ENCODE data around the gene COL4A2. TPM values are rescaled to one million over a fixed set of nuclear protein-coding genes. Genes with fewer than 3 reads are reported as not detected.

Gene COL4A2
- polyA plus RNA-seq, 1 donor (not counting 4 experiments of a cell fraction or from before 2014, with no cell fraction given): 30.7 TPM

DNA sequence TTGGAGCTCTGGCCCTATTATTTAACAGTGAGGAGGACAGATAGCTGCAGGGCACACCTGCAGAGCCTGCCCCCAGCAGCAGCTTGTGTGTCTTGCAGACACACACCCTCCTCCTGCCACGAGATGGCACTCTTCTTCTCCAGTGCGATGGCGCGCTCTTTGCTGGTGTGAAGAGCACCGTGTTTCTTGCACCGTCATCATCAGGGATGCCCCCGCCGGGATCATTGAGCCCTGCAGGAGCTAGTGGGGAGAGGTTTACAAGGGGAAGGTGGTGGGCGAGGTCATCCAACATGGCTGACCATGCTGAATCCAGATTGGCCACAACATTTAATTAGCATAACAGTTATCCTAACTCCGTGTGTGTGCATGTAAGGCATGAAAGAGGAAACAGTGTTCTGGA, 148.9 kb downstream of the COL4A2 start:
- Histone ChIP-seq H3K4me1 (ENCODE audit: control insufficient read depth, extremely low read depth, insufficient read depth, low read length) (peaks cover 4% of the 10 kb centered on the region), H4K20me1 (ENCODE audit: control insufficient read depth, extremely low read depth, insufficient read depth, low read length) (peaks cover 4% of the 10 kb centered on the region), H3K27me3 (ENCODE audit: control insufficient read depth, extremely low read depth, insufficient read depth, low read length) (no peaks in the 10 kb centered on the region), H3K79me2 (ENCODE audit: control insufficient read depth, insufficient read depth, low read length) (no peaks in the 10 kb centered on the region), H3K9me3 (ENCODE audit: control insufficient read depth, low read depth, low read length) (no peaks in the 10 kb centered on the region), H3K27ac (ENCODE audit: control insufficient read depth, insufficient read depth, low read length) (peak overlapping the region; percentile 7), H3K9ac (ENCODE audit: control insufficient read depth, extremely low read depth, insufficient read depth, low read length) (no peak overlapping the region), H2AFZ (ENCODE audit: control insufficient read depth, low read length) (peak overlapping the region; percentile 39), H3K9me1 (ENCODE audit: control insufficient read depth, extremely low read depth, insufficient read depth, low read length) (no peaks in the 10 kb centered on the region), H3K4me3 (ENCODE audit: control insufficient read depth in 2 of 3, extremely low read depth in 1 of 3, insufficient read depth in 2 of 3, low read depth in 1 of 3, low read length in 3 of 3) (no peak overlapping the region), H3K4me2 (ENCODE audit: control insufficient read depth, extremely low read depth, insufficient read depth, low read depth, low read length) (peak overlapping the region; percentile 55), H3K36me3 (ENCODE audit: control insufficient read depth in 2 of 2, extremely low read depth in 1 of 2, insufficient read depth in 2 of 2, low read length in 2 of 2) (peaks cover 0 to 11% of the 10 kb centered on the region in 2 experiments)
- FAIRE-seq (peak; percentile 86), DNase-seq (ENCODE audit: low read depth, low spot score) (peak; percentile 32)
- TF ChIP-seq EZH2 (IDR thresholded peaks at IDR 0.05; ENCODE audit: low read length) (no peak), CTCF (optimal IDR thresholded peaks at IDR 0.05 in 1 of 3, IDR thresholded peaks at IDR 0.05 in 1 of 3, conservative IDR thresholded peaks at IDR 0.05 in 1 of 3; ENCODE audit: extremely low read depth in 1 of 3, insufficient read depth in 2 of 3, low read length in 3 of 3) (peak; percentile 95 to 98 (median 95))
- dilution Hi-C loops (cut with MboI; ENCODE audit: extremely low pct_ligation_motif_present, low sequenced_read_pairs): no loop called here

- no peak overlapping the region for H3K4me2 ChIP-seq (ENCODE audit: control insufficient read depth, extremely low read depth, insufficient read depth, low read depth, low read length)
- TF ChIP-seq EZH2 (IDR thresholded peaks at IDR 0.05; ENCODE audit: low read length): no peak
- TF ChIP-seq CTCF (optimal IDR thresholded peaks at IDR 0.05 in 1 of 3, IDR thresholded peaks at IDR 0.05 in 1 of 3, conservative IDR thresholded peaks at IDR 0.05 in 1 of 3; ENCODE audit: extremely low read depth in 1 of 3, insufficient read depth in 2 of 3, low read length in 3 of 3): no peak
These were observed 149.5 kb downstream of the COL4A2 start for GRCh38 chr13:110456550-110456949.

More at GRCh38 chr13:110456550-110456949, 149.5 kb downstream of the COL4A2 start:
- Histone ChIP-seq H3K27me3 (ENCODE audit: control insufficient read depth, extremely low read depth, insufficient read depth, low read length) (no peaks in the 10 kb centered on the region), H3K4me3 (ENCODE audit: control insufficient read depth in 2 of 3, extremely low read depth in 1 of 3, insufficient read depth in 2 of 3, low read depth in 1 of 3, low read length in 3 of 3) (no peak overlapping the region), H3K4me1 (ENCODE audit: control insufficient read depth, extremely low read depth, insufficient read depth, low read length) (peaks cover 4% of the 10 kb centered on the region), H3K9me1 (ENCODE audit: control insufficient read depth, extremely low read depth, insufficient read depth, low read length) (no peaks in the 10 kb centered on the region), H3K9ac (ENCODE audit: control insufficient read depth, extremely low read depth, insufficient read depth, low read length) (no peak overlapping the region), H3K79me2 (ENCODE audit: control insufficient read depth, insufficient read depth, low read length) (no peaks in the 10 kb centered on the region), H3K36me3 (ENCODE audit: control insufficient read depth in 2 of 2, extremely low read depth in 1 of 2, insufficient read depth in 2 of 2, low read length in 2 of 2) (peaks cover 0 to 11% of the 10 kb centered on the region in 2 experiments), H3K9me3 (ENCODE audit: control insufficient read depth, low read depth, low read length) (no peaks in the 10 kb centered on the region), H2AFZ (ENCODE audit: control insufficient read depth, low read length) (no peak overlapping the region), H3K27ac (ENCODE audit: control insufficient read depth, insufficient read depth, low read length) (no peak overlapping the region), H4K20me1 (ENCODE audit: control insufficient read depth, extremely low read depth, insufficient read depth, low read length) (peaks cover 4% of the 10 kb centered on the region)
- no peak for FAIRE-seq
- dilution Hi-C loops (cut with MboI; ENCODE audit: extremely low pct_ligation_motif_present, low sequenced_read_pairs): no loop called here
- no peak for DNase-seq (ENCODE audit: low read depth, low spot score)

All from keratinocyte (primary cell).